SK-N-SH (cell line): Measurements from ENCODE around the gene COL23A1. TPM values are rescaled to one million over a fixed set of nuclear protein-coding genes. Genes with fewer than 3 reads are reported as not detected.

ENCODE experiments used
- CTCF ChIA-PET: fragments of 300-600, 350-600 bp; formaldehyde crosslinking; extraction: SDS; loops from one replicate; lab custom pipeline; 2021; lab: Yijun Ruan, JAX
- POLR2A ChIA-PET: fragments of 350-600 bp; sonication (Branson Sonifier 250); formaldehyde crosslinking; extraction: SDS; loops from one replicate; lab custom pipeline; 2020; ENCODE audit warnings: antibody characterized with exemption, inconsistent platforms; lab: Yijun Ruan, JAX
- DNase-seq: peaks from one replicate; pipeline ENCODE4 v3.0.0; 2012
- H2AFZ ChIP-seq: fragments of 200-600 bp; sonication (generic); 2 replicates; pipeline ENCODE4 v1.8.1; 2016; ENCODE audit warnings: antibody characterized with exemption, mild to moderate bottlenecking, low read depth
- H3F3A ChIP-seq: fragments of 200-600 bp; sonication (generic); replicated peaks from 2 replicates; pipeline ENCODE3; 2016; ENCODE audit warnings: antibody characterized with exemption, mild to moderate bottlenecking; ENCODE audit not compliant: insufficient read depth
- H3K27ac ChIP-seq, 2 experiments: fragments of 200-500 bp in 1 of 2; fragments of 200-600 bp in 1 of 2; sonication (Bioruptor generic) in 1 of 2; sonication (generic), shearing (Covaris generic) in 1 of 2; 2 replicates each; pipeline versions ENCODE4 v1.5.1 to v1.6.1; 2014 to 2016; ENCODE audit warnings: low read depth in 2 of 2, inconsistent platforms in 1 of 2, low read length in 1 of 2, mild to moderate bottlenecking in 1 of 2, mixed read lengths in 1 of 2
- H3K27me3 ChIP-seq: fragments of 200-600 bp; sonication (generic), shearing (Covaris generic); 2 replicates; pipeline ENCODE4 v1.6.1; 2016; ENCODE audit warnings: mixed run types; ENCODE audit not compliant: insufficient read depth
- H3K36me3 ChIP-seq, 2 experiments: fragments of 200-500 bp in 1 of 2; fragments of 200-600 bp in 1 of 2; sonication (Bioruptor generic) in 1 of 2; sonication (generic) in 1 of 2; replicated peaks in 1 of 2; 2 replicates each; pipeline versions ENCODE3 to v1.5.1; 2014 to 2016; ENCODE audit warnings: low read length in 1 of 2, mild to moderate bottlenecking in 1 of 2; ENCODE audit not compliant: insufficient read depth in 2 of 2, control insufficient read depth in 1 of 2
- H3K4me1 ChIP-seq, 2 experiments: fragments of 200-500 bp in 1 of 2; fragments of 200-600 bp in 1 of 2; sonication (Bioruptor generic) in 1 of 2; sonication (generic), shearing (Covaris generic) in 1 of 2; 2 replicates each; pipeline versions ENCODE4 v1.5.1 to v1.6.1; 2014 to 2016; ENCODE audit warnings: low read depth in 1 of 2, low read length in 1 of 2, mixed run types in 1 of 2; ENCODE audit not compliant: insufficient read depth in 2 of 2, control insufficient read depth in 1 of 2
- H3K4me2 ChIP-seq: fragments of 200-600 bp; sonication (generic), shearing (Covaris generic); 2 replicates; pipeline ENCODE4 v1.6.1; 2017; ENCODE audit warnings: mixed run types
- H3K4me3 ChIP-seq, 2 experiments: fragments of 200-500 bp in 1 of 2; fragments of 200-600 bp in 1 of 2; sonication (Bioruptor generic) in 1 of 2; sonication (generic), shearing (Covaris generic) in 1 of 2; 2 replicates each; pipeline versions ENCODE4 v1.5.1 to v1.8.1; 2014 to 2016; ENCODE audit warnings: low read depth in 2 of 2, inconsistent platforms in 1 of 2, low read length in 1 of 2, mild to moderate bottlenecking in 1 of 2, mixed read lengths in 1 of 2, moderate library complexity in 1 of 2
- H3K79me2 ChIP-seq: fragments of 200-600 bp; sonication (generic); 2 replicates; pipeline ENCODE4 v1.8.1; 2017; ENCODE audit warnings: mild to moderate bottlenecking; ENCODE audit not compliant: insufficient read depth
- H3K9ac ChIP-seq: fragments of 200-600 bp; sonication (generic); 2 replicates; pipeline ENCODE4 v1.6.1; 2017; ENCODE audit warnings: mixed run types
- H3K9me2 ChIP-seq: fragments of 200-600 bp; sonication (generic); 2 replicates; pipeline ENCODE4 v1.6.1; 2017; ENCODE audit warnings: mixed run types
- H3K9me3 ChIP-seq: fragments of 200-600 bp; sonication (generic); 2 replicates; pipeline ENCODE4 v1.6.1; 2017; ENCODE audit warnings: mixed run types, mild to moderate bottlenecking, moderate library complexity
- H4K20me1 ChIP-seq: fragments of 200-600 bp; sonication (generic); 2 replicates; pipeline ENCODE4 v1.6.1; 2017; ENCODE audit warnings: mild to moderate bottlenecking, mixed run types; ENCODE audit not compliant: insufficient read depth
- CHD2 ChIP-seq: fragments of 150-350 bp; IDR thresholded peaks from 2 replicates; pipeline ENCODE4 v1.6.1; 2018; ENCODE audit warnings: low read length; ENCODE audit not compliant: partially characterized antibody
- ELF1 ChIP-seq: IDR thresholded peaks from 2 replicates; pipeline ENCODE4 v1.4.0; 2012
- EZH2phosphoT487 ChIP-seq: fragments of 200-600 bp; sonication (generic); IDR thresholded peaks from 2 replicates; pipeline ENCODE4 v1.6.1; 2017; ENCODE audit warnings: low read depth, mixed run types, mild to moderate bottlenecking, antibody characterized with exemption, moderate library complexity, borderline replicate concordance
- FOSL2 ChIP-seq: IDR thresholded peaks from 2 replicates; pipeline ENCODE4 v1.4.0; 2012; ENCODE audit warnings: low read depth, mild to moderate bottlenecking, moderate library complexity, borderline replicate concordance
- GABPA ChIP-seq: IDR thresholded peaks from 2 replicates; pipeline ENCODE4 v1.4.0; 2012; ENCODE audit warnings: low read depth, mild to moderate bottlenecking
- MXI1 ChIP-seq: IDR thresholded peaks from 2 replicates; pipeline ENCODE4 v1.6.1; 2012; ENCODE audit warnings: mild to moderate bottlenecking, low read depth, low read length, improper control_type of control experiment
- NFIC ChIP-seq: IDR thresholded peaks from 2 replicates; pipeline ENCODE4 v1.4.0; 2012; ENCODE audit warnings: borderline replicate concordance
- RCOR1 ChIP-seq: fragments of 150-350 bp; IDR thresholded peaks from 2 replicates; pipeline ENCODE4 v1.6.1; 2017; ENCODE audit warnings: antibody characterized with exemption, low read length
- SMC3 ChIP-seq: IDR thresholded peaks from 2 replicates; pipeline ENCODE4 v1.6.1; 2012; ENCODE audit warnings: low read depth, low read length, improper control_type of control experiment
- WGBS: methylation state at CpG from one replicate; pipeline ENCODE4 v1.1.6; 2017; ENCODE audit warnings: low lambda C conversion rate; 5-methylcytosine and 5-hydroxymethylcytosine counted together
- polyA plus RNA-seq, 3 experiments: library from polyadenylated mRNA; depleted of rRNA; stranded (reverse); fragments of >200 nt; gene quantifications; 2 replicates each; pipeline ENCODE4 v1.2.3, GENCODE V29; 2012
- TF ChIP-seq, protein P1 (sequence below): IDR thresholded peaks from 2 replicates; pipeline ENCODE4 v1.4.0; 2012; ENCODE audit warnings: low read depth, borderline replicate concordance
- TF ChIP-seq, protein P2 (sequence below): fragments of 150-350 bp; IDR thresholded peaks from 2 replicates; pipeline ENCODE4 v1.6.1; 2016; ENCODE audit warnings: mild to moderate bottlenecking, low read depth, low read length
- TF ChIP-seq, protein P3 (sequence below): IDR thresholded peaks from 2 replicates; pipeline ENCODE4; 2012
- TF ChIP-seq, protein P4 (sequence below): IDR thresholded peaks from 2 replicates; pipeline ENCODE4 v1.4.0; 2012; ENCODE audit warnings: low read depth, borderline replicate concordance

The COL23A1 gene
- polyA plus RNA-seq, 1 of the 3 experiments (the other 2 are of a cell fraction): 0.10 TPM

DNA sequence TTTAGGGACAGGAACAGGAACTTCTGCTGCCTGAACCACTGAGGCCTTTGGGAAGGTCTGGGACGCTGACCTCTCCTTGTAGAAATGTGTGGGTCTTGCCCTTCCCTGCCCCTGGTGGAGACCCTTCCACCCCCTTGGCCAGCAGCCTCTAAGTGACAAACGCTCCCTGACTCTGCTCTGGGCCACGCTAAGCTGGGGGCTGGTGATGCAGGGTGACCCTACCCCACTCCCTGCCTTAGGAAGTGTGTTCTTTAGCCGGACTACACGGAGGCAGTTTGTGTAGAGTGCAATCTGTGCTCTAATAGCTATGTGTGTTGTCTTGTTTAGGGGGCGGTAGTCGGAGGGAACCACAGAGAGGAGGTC is 123.0 kb downstream of the COL23A1 start:
- WGBS: 40% methylated on average over 7 of the region's 7 CpGs
- ChIA-PET POLR2A (no interaction called here), CTCF (interaction anchor here (1.1 to 3.0 kb wide), 2 partner anchors 14 to 123 kb away, joined by 4 to 10 read pairs; partner anchors contain the start of gene COL23A1)
- Histone ChIP-seq H3K4me2 (no peak overlapping the region), H3K27me3 (no peaks in the 10 kb centered on the region), H3K79me2 (no peaks in the 10 kb centered on the region), H3K4me3 (no peak overlapping the region), H3K4me1 (peaks cover 0 to 62% of the 10 kb centered on the region in 2 experiments; a peak in 1 of 4 replicates), H3K36me3 (no peaks in the 10 kb centered on the region), H3K27ac (peak overlapping the region in 1 of 2 experiments; percentile 34; a peak in 1 of 4 replicates), H2AFZ (no peak overlapping the region), H3K9ac (no peak overlapping the region), H3K9me2 (no peaks in the 10 kb centered on the region), H3F3A (no peaks in the 10 kb centered on the region), H3K9me3 (no peaks in the 10 kb centered on the region), H4K20me1 (no peaks in the 10 kb centered on the region)
- TF ChIP-seq, protein P1, sequence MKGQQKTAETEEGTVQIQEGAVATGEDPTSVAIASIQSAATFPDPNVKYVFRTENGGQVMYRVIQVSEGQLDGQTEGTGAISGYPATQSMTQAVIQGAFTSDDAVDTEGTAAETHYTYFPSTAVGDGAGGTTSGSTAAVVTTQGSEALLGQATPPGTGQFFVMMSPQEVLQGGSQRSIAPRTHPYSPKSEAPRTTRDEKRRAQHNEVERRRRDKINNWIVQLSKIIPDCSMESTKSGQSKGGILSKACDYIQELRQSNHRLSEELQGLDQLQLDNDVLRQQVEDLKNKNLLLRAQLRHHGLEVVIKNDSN: no peak
- no peak for TF ChIP-seq ELF1
- no peak for TF ChIP-seq FOSL2
- TF ChIP-seq, protein P2, sequence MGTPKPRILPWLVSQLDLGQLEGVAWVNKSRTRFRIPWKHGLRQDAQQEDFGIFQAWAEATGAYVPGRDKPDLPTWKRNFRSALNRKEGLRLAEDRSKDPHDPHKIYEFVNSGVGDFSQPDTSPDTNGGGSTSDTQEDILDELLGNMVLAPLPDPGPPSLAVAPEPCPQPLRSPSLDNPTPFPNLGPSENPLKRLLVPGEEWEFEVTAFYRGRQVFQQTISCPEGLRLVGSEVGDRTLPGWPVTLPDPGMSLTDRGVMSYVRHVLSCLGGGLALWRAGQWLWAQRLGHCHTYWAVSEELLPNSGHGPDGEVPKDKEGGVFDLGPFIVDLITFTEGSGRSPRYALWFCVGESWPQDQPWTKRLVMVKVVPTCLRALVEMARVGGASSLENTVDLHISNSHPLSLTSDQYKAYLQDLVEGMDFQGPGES: no peak
- TF ChIP-seq, protein P3, sequence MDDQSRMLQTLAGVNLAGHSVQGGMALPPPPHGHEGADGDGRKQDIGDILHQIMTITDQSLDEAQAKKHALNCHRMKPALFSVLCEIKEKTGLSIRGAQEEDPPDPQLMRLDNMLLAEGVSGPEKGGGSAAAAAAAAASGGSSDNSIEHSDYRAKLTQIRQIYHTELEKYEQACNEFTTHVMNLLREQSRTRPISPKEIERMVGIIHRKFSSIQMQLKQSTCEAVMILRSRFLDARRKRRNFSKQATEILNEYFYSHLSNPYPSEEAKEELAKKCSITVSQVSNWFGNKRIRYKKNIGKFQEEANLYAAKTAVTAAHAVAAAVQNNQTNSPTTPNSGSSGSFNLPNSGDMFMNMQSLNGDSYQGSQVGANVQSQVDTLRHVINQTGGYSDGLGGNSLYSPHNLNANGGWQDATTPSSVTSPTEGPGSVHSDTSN: no peak
- TF ChIP-seq RCOR1: no peak
- no peak for TF ChIP-seq EZH2phosphoT487
- TF ChIP-seq GABPA: no peak
- DNase-seq: no peak

DNA sequence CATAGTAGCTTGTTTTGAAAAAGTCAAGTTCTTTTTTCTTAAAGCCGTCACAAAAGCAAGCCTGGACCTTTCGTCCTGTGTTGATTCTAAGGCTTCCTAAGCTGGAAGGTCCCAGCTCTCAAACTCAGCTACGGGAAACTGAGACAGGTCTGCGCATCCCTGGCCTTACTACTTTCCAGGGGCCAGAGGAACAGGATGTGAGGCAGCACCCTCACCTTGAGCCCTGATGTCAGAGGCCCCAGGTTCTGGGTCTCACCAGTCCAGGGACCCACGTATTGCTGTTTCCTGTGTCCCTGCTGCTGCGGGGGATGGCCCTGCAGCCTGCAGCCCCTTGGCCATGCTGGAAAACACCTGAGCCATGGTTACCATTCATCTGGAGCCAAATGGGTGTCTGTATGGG is 123.9 kb downstream of the COL23A1 start:
- Histone ChIP-seq H3K27me3 (no peaks in the 10 kb centered on the region), H3K9ac (no peak overlapping the region), H4K20me1 (no peaks in the 10 kb centered on the region), H3K27ac (no peak overlapping the region; a peak in 1 of 4 replicates), H3K36me3 (no peaks in the 10 kb centered on the region), H2AFZ (no peak overlapping the region), H3K9me2 (no peaks in the 10 kb centered on the region), H3F3A (no peaks in the 10 kb centered on the region), H3K79me2 (no peaks in the 10 kb centered on the region), H3K4me1 (peaks cover 0 to 64% of the 10 kb centered on the region in 2 experiments; a peak in 1 of 4 replicates), H3K4me2 (no peak overlapping the region), H3K9me3 (no peaks in the 10 kb centered on the region), H3K4me3 (no peak overlapping the region)
- no peak for DNase-seq
- WGBS: 44% methylated on average over 5 of the region's 6 CpGs
- TF ChIP-seq, protein P4, sequence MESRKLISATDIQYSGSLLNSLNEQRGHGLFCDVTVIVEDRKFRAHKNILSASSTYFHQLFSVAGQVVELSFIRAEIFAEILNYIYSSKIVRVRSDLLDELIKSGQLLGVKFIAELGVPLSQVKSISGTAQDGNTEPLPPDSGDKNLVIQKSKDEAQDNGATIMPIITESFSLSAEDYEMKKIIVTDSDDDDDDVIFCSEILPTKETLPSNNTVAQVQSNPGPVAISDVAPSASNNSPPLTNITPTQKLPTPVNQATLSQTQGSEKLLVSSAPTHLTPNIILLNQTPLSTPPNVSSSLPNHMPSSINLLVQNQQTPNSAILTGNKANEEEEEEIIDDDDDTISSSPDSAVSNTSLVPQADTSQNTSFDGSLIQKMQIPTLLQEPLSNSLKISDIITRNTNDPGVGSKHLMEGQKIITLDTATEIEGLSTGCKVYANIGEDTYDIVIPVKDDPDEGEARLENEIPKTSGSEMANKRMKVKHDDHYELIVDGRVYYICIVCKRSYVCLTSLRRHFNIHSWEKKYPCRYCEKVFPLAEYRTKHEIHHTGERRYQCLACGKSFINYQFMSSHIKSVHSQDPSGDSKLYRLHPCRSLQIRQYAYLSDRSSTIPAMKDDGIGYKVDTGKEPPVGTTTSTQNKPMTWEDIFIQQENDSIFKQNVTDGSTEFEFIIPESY: no peak
- no peak for TF ChIP-seq CHD2
- no peak for TF ChIP-seq EZH2phosphoT487
- no peak for TF ChIP-seq MXI1
- no peak for TF ChIP-seq SMC3
- no peak for TF ChIP-seq FOSL2
- no peak for TF ChIP-seq GABPA
- no peak for TF ChIP-seq NFIC
- TF ChIP-seq, protein P2: no peak
- POLR2A ChIA-PET: no interaction called here
- CTCF ChIA-PET: interaction anchor here (3.0 kb wide), 1 partner anchor 124 kb away, joined by 10 read pairs; the partner anchor contains the start of gene COL23A1
